Gastrocnemius medialis (tissue), 4 donors: ENCODE results near the gene ZNF782. TPM values are rescaled to one million over a fixed set of nuclear protein-coding genes. Genes with fewer than 3 reads are reported as not detected.

Experiments used
- ATAC-seq, 2 donors: fragments of 150-250 bp; one replicate each; pipeline ENCODE4 v1.9.1; 2016
- DNase-seq, 2 donors: peaks; one replicate each; pipeline ENCODE4 v3.0.0-alpha.2; 2019
- H3K27ac ChIP-seq, 4 donors: fragments of 200-600 bp; sonication (generic); 1 replicate in 1 of 4; 2 replicates in 3 of 4; pipeline ENCODE4 v1.5.1; 2016 to 2018; ENCODE audit warnings: mild to moderate bottlenecking in 2 of 4, moderate library complexity in 1 of 4
- H3K27me3 ChIP-seq, 3 donors: fragments of 200-600 bp; sonication (generic) in 2 of 3; 1 replicate in 1 of 3; 2 replicates in 2 of 3; pipeline versions ENCODE4 v1.5.1 to v1.6.0; 2016 to 2019; ENCODE audit warnings: mild to moderate bottlenecking in 1 of 3, moderate library complexity in 1 of 3
- H3K36me3 ChIP-seq, 2 donors: fragments of 200-600 bp; sonication (generic) in 1 of 2; one replicate each; pipeline ENCODE4 v1.5.1; 2017 to 2018
- H3K4me1 ChIP-seq, 2 donors: fragments of 200-600 bp; sonication (generic) in 1 of 2; one replicate each; pipeline ENCODE4 v1.5.1; 2016 to 2017; ENCODE audit warnings: mild to moderate bottlenecking in 2 of 2
- H3K4me3 ChIP-seq, 4 donors: fragments of 200-600 bp; sonication (generic) in 3 of 4; 1 replicate in 1 of 4; 2 replicates in 3 of 4; pipeline ENCODE4 v1.5.1; 2016 to 2019; ENCODE audit warnings: mild to moderate bottlenecking in 2 of 4
- H3K9me3 ChIP-seq, 3 donors: fragments of 200-600 bp; sonication (generic) in 2 of 3; 1 replicate in 1 of 3; 2 replicates in 2 of 3; pipeline ENCODE4 v1.5.1; 2016 to 2019
- CTCF ChIP-seq, 5 experiments: fragments of 450-650 bp in 3 of 5; fragments of 200-600 bp in 2 of 5; sonication (generic) in 2 of 5; IDR thresholded peaks in 4 of 5; conservative IDR thresholded peaks in 1 of 5; 1 replicate in 4 of 5; 2 replicates in 1 of 5; pipeline ENCODE4 v1.5.1; 2016 to 2019; ENCODE audit warnings: antibody characterized with exemption in 5 of 5, mild to moderate bottlenecking in 3 of 5, moderate library complexity in 3 of 5
- POLR2A ChIP-seq, 2 donors: fragments of 450-650 bp; IDR thresholded peaks; one replicate each; pipeline ENCODE4 v1.6.1; 2017; ENCODE audit warnings: antibody characterized with exemption in 2 of 2, mild to moderate bottlenecking in 2 of 2, moderate library complexity in 2 of 2
- in situ Hi-C, 4 donors: fragments of 200-750 bp; cut with MboI; loops; one replicate each; pipeline versions ENCODE4 v1.15.0 to v1.8.0; 2017; ENCODE audit warnings: low sequenced_read_pairs in 4 of 4
- intact Hi-C: fragments of 100-400 bp; cut with DNase I; formaldehyde crosslinking; loops from one replicate; pipeline ENCODE4 v1.15.1; 2023; ENCODE audit warnings: low total_unique reads
- total RNA-seq, 4 donors: library from RNA; depleted of rRNA; stranded (reverse); fragments of >200 nt; gene quantifications; one replicate each; pipeline versions ENCODE4 v1.1.0 to v1.2.3, GENCODE V29; 2016

ZNF782 gene
- total RNA-seq, 4 donors from 2014 or later: 4.0 to 8.4 (median 5.6) TPM

GRCh38 chr9:96874947-96875460, 20.7 kb upstream of the ZNF782 start:
- peak; percentile 73 to 87 for DNase-seq
- in situ Hi-C loops (loop anchor here in 3 of 4 donors (25.0 kb wide), 5 partner anchors 362 to 737 kb away; partner anchors contain the start of gene TDRD7 (in 2 of the 3)), intact Hi-C loops (no loop called here)
- TF ChIP-seq POLR2A (IDR thresholded peaks at IDR 0.05) (peak in 1 of 2 donors; percentile 23), CTCF (IDR thresholded peaks at IDR 0.05 in 4 of 5, conservative IDR thresholded peaks at IDR 0.05 in 1 of 5) (no peak)
- Histone ChIP-seq H3K36me3 (no peaks in the 10 kb centered on the region), H3K4me1 (peaks cover 7 to 13% of the 10 kb centered on the region in 2 donors), H3K27ac (peak overlapping the region; percentile 76 to 96 (median 89)), H3K27me3 (peaks cover 18 to 31% (median 21%) of the 10 kb centered on the region in 3 donors), H3K4me3 (peak overlapping the region; percentile 58 to 68 (median 64)), H3K9me3 (no peaks in the 10 kb centered on the region)
- peak; percentile 92 to 93 for ATAC-seq

DNA sequence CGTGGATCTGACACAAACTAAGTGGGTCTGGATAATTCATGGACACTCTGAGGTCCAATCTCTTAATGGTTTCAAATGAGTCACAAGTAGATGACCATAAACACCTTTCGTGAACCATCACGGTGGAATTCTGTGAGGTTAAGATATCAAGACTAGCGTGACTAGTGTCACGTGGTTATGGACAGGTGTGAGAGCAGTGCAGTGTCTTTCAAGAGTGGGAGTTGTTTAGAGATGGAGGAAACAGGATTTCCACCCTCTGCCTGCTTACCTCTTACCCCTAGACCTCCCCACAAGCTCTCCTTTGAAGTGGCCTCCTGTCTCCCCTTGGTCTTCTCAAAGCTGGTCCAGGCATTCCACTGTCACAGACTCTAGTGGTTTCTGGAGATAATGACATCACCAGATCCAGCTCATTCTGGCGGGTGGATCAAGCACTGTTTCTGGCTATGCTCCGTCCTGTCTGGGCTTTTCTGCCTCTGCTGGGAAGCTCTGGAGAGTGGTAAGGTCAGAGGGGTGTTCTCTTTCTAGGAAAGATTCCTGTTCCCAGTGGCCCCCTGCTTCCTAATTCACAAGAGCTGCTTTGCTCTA, 20.0 kb upstream of the ZNF782 start:
- ATAC-seq (peak; percentile 61 to 69), DNase-seq (peak; percentile 37 to 53)
- H3K27me3 ChIP-seq: peaks cover 18 to 31% (median 21%) of the 10 kb centered on the region in 3 donors
- intact Hi-C loops (no loop called here), in situ Hi-C loops (loop anchor here in 3 of 4 donors (25.0 kb wide), 5 partner anchors 363 to 738 kb away; partner anchors contain the start of gene TDRD7 (in 2 of the 3))
- no peaks in the 10 kb centered on the region for H3K36me3 ChIP-seq
- H3K27ac ChIP-seq: peak overlapping the region; percentile 76 to 96 (median 89)
- H3K4me3 ChIP-seq: no peak overlapping the region
- no peaks in the 10 kb centered on the region for H3K9me3 ChIP-seq
- TF ChIP-seq CTCF (IDR thresholded peaks at IDR 0.05 in 4 of 5, conservative IDR thresholded peaks at IDR 0.05 in 1 of 5) (no peak), POLR2A (IDR thresholded peaks at IDR 0.05) (no peak)
- peaks cover 7 to 13% of the 10 kb centered on the region in 2 donors for H3K4me1 ChIP-seq

DNA sequence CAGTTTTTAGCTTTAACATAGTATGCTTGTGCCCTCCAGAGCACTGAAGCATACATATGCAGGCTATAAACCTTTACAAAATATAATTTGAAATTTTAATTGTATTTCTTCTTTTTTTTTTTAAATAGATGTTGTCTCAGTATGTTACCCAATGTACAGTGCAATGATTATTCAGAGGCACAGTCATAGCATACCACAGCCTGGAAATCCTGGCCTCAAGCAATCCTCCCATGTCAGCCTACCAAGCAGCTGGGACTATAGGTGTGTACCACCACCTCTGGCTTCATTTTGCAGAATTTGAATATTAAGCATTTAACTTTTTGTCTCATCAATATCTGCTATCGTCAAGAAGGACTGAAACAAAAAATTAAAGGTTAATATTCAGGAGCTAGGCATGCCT, 16.9 kb upstream of the ZNF782 start:
- peaks cover 0 to 9% (median under 1%) of the 10 kb centered on the region in 3 donors for H3K27me3 ChIP-seq
- no peak overlapping the region for H3K27ac ChIP-seq
- H3K9me3 ChIP-seq: no peaks in the 10 kb centered on the region
- ATAC-seq: no peak
- intact Hi-C loops: no loop called here
- TF ChIP-seq POLR2A (IDR thresholded peaks at IDR 0.05) (no peak), CTCF (IDR thresholded peaks at IDR 0.05 in 4 of 5, conservative IDR thresholded peaks at IDR 0.05 in 1 of 5) (no peak)
- in situ Hi-C loops: loop anchor here in 3 of 4 donors (25.0 kb wide), 5 partner anchors 366 to 741 kb away; partner anchors contain the start of gene TDRD7 (in 2 of the 3)
- no peak for DNase-seq
- no peaks in the 10 kb centered on the region for H3K36me3 ChIP-seq
- H3K4me3 ChIP-seq: no peak overlapping the region
- peaks cover 7 to 13% of the 10 kb centered on the region in 2 donors for H3K4me1 ChIP-seq

DNA sequence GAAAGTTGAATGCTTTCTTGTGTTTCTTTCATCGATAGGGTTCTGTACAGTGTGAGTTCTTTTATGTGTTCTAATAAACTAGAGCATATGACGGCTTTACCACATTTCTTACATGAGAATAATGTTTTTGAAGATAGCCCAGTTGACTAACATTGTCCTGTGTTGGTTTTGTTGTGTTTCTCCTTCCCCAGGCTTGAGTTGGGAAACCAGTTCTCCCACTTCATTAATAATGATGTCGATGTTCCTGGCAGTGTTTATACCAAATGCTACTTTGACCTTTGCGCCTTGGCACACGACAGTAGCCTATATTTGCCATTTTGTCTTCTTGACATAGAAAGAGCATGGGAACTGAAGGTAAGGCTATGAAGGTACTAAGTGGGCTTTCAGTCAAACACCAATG, 14.4 kb upstream of the ZNF782 start:
- Histone ChIP-seq H3K4me1 (peaks cover 0 to 2% of the 10 kb centered on the region in 2 donors), H3K36me3 (no peaks in the 10 kb centered on the region), H3K27ac (no peak overlapping the region), H3K27me3 (no peaks in the 10 kb centered on the region), H3K4me3 (no peak overlapping the region), H3K9me3 (no peaks in the 10 kb centered on the region)
- TF ChIP-seq CTCF (IDR thresholded peaks at IDR 0.05 in 4 of 5, conservative IDR thresholded peaks at IDR 0.05 in 1 of 5) (no peak), POLR2A (IDR thresholded peaks at IDR 0.05) (no peak)
- intact Hi-C loops (no loop called here), in situ Hi-C loops (loop anchor here (10.0 to 25.0 kb wide), 6 partner anchors 369 to 744 kb away; partner anchors contain the start of gene TDRD7 (in 2 of the 4))
- DNase-seq (no peak), ATAC-seq (no peak)
